HCT116 (cell line): ENCODE measurements around the gene ERRFI1.

Experiments used
- CEBPB ChIP-seq: IDR thresholded peaks from 2 replicates; pipeline ENCODE4 v1.6.1; 2012; ENCODE audit warnings: low read depth
- EZH2 ChIP-seq: fragments of 200-600 bp; sonication (generic); IDR thresholded peaks from 2 replicates; pipeline ENCODE4 v1.6.1; 2017; ENCODE audit warnings: antibody characterized with exemption, mixed run types
- EZH2phosphoT487 ChIP-seq: fragments of 200-600 bp; IDR thresholded peaks from 2 replicates; pipeline ENCODE4 v1.6.1; 2018; ENCODE audit warnings: antibody characterized with exemption, borderline replicate concordance
- POLR2A ChIP-seq: IDR thresholded peaks from 2 replicates; pipeline ENCODE4 v1.7.0; 2011; ENCODE audit warnings: borderline replicate concordance; ENCODE audit not compliant: insufficient read depth, insufficient read length; ENCODE audit errors: extremely low read depth
- RAD21 ChIP-seq: IDR thresholded peaks from 2 replicates; pipeline ENCODE4 v1.6.1; 2012; ENCODE audit warnings: low read depth, mild to moderate bottlenecking
- SP1 ChIP-seq: IDR thresholded peaks from 2 replicates; pipeline ENCODE4 v1.6.1; 2012; ENCODE audit warnings: low read depth
- TF ChIP-seq, protein P1 (sequence below), 3 experiments: fragments of 200-600 bp in 1 of 3; sonication (generic) in 1 of 3; IDR thresholded peaks in 2 of 3; conservative IDR thresholded peaks in 1 of 3; 2 replicates each; pipeline ENCODE4 v1.5.1; 2012 to 2017; ENCODE audit warnings: low read depth in 2 of 3, low read length in 2 of 3, antibody characterized with exemption in 1 of 3, borderline replicate concordance in 1 of 3, control low read depth in 1 of 3, mild to moderate bottlenecking in 1 of 3, mixed read lengths in 1 of 3, mixed run types in 1 of 3, moderate library complexity in 1 of 3; ENCODE audit not compliant: insufficient read depth in 1 of 3
- TF ChIP-seq, protein P2 (sequence below): IDR thresholded peaks from 2 replicates; pipeline ENCODE4 v1.6.1; 2012

DNA sequence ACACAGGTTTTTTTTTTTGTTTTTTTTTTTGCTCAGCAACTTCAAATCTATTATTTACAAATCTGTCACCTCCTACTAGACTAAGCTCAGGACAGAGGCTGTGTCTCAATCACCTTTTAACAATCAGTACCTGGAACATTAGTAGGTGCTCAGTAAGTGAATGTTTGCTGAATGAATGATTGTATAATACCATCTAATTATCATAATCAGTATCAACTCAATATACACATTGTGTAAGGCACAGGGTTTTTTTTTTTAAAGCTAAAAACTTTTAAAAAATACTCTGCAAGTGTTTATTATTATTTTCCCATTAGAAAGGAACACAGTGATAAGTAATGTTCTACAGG is 9.2 kb downstream of the ERRFI1 start:
- TF ChIP-seq CEBPB (no peak), SP1 (no peak), POLR2A (no peak), EZH2phosphoT487 (no peak), RAD21 (no peak), EZH2 (no peak)
- TF ChIP-seq, protein P1, sequence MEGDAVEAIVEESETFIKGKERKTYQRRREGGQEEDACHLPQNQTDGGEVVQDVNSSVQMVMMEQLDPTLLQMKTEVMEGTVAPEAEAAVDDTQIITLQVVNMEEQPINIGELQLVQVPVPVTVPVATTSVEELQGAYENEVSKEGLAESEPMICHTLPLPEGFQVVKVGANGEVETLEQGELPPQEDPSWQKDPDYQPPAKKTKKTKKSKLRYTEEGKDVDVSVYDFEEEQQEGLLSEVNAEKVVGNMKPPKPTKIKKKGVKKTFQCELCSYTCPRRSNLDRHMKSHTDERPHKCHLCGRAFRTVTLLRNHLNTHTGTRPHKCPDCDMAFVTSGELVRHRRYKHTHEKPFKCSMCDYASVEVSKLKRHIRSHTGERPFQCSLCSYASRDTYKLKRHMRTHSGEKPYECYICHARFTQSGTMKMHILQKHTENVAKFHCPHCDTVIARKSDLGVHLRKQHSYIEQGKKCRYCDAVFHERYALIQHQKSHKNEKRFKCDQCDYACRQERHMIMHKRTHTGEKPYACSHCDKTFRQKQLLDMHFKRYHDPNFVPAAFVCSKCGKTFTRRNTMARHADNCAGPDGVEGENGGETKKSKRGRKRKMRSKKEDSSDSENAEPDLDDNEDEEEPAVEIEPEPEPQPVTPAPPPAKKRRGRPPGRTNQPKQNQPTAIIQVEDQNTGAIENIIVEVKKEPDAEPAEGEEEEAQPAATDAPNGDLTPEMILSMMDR (IDR thresholded peaks at IDR 0.05 in 2 of 3, conservative IDR thresholded peaks at IDR 0.05 in 1 of 3; ENCODE audit: borderline replicate concordance in 1 of 3, insufficient read depth in 1 of 3, low read depth in 2 of 3, low read length in 2 of 3): no peak
- TF ChIP-seq, protein P2, sequence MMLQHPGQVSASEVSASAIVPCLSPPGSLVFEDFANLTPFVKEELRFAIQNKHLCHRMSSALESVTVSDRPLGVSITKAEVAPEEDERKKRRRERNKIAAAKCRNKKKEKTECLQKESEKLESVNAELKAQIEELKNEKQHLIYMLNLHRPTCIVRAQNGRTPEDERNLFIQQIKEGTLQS: no peak
